SJCRH30 (cell line): ENCODE data around the gene ASIC4. TPM values are rescaled to one million over a fixed set of nuclear protein-coding genes. Genes with fewer than 3 reads are reported as not detected.

Experiments used
- DNase-seq, 2 experiments: peaks; one replicate each; pipeline ENCODE4 v3.0.0-alpha.2; 2015 to 2020
- H3K27ac ChIP-seq: fragments of 250-450 bp; sonication (Bioruptor Pico); 2 replicates; pipeline ENCODE4 v1.5.1; 2020; ENCODE audit warnings: mild to moderate bottlenecking, moderate library complexity
- H3K27me3 ChIP-seq: fragments of 250-450 bp; sonication (Bioruptor Pico); 2 replicates; pipeline ENCODE4 v1.5.1; 2020; ENCODE audit warnings: mild to moderate bottlenecking, moderate library complexity
- H3K36me3 ChIP-seq: fragments of 250-450 bp; sonication (Bioruptor Pico); 2 replicates; pipeline ENCODE4 v1.5.1; 2020; ENCODE audit warnings: mild to moderate bottlenecking, moderate library complexity
- H3K4me1 ChIP-seq: fragments of 250-450 bp; sonication (Bioruptor Pico); 2 replicates; pipeline ENCODE4 v1.5.1; 2020; ENCODE audit warnings: mild to moderate bottlenecking, moderate library complexity
- H3K4me3 ChIP-seq: fragments of 250-450 bp; sonication (Bioruptor Pico); 2 replicates; pipeline ENCODE4 v1.5.1; 2020; ENCODE audit warnings: mild to moderate bottlenecking, moderate library complexity
- H3K9me3 ChIP-seq: fragments of 250-450 bp; sonication (Bioruptor Pico); replicated peaks from 2 replicates; pipeline ENCODE4 v1.5.1; 2020; ENCODE audit warnings: mild to moderate bottlenecking, moderate library complexity
- total RNA-seq: library from RNA; depleted of rRNA; stranded (reverse); fragments of >200 nt; shearing (Covaris generic); gene quantifications from 2 replicates; pipeline ENCODE4 v1.2.3, GENCODE V29; 2014

Gene ASIC4
- total RNA-seq, 1 experiment from 2014 or later, result 0.67 TPM

GRCh38 chr2:219551441-219552381, 37.4 kb downstream of the ASIC4 start:
- Histone ChIP-seq H3K4me1 (peaks cover 6% of the 10 kb centered on the region; the same call in 1 of the 2 replicates), H3K27ac (peak overlapping the region; percentile 41; the same call in 1 of the 2 replicates), H3K4me3 (peak overlapping the region; percentile 72), H3K9me3 (no peaks in the 10 kb centered on the region), H3K27me3 (no peaks in the 10 kb centered on the region), H3K36me3 (no peaks in the 10 kb centered on the region)
- DNase-seq, result no peak

- Histone ChIP-seq H3K27ac (peak overlapping the region; percentile 41; the same call in 1 of the 2 replicates), H3K36me3 (no peaks in the 10 kb centered on the region), H3K4me1 (peaks cover 6% of the 10 kb centered on the region; the same call in 1 of the 2 replicates), H3K9me3 (no peaks in the 10 kb centered on the region), H3K4me3 (peak overlapping the region; percentile 72), H3K27me3 (no peaks in the 10 kb centered on the region)
- peak; percentile 89 to 90 for DNase-seq
Observed at GRCh38 chr2:219552382-219553167, 38.3 kb downstream of the ASIC4 start.

GRCh38 chr2:219553168-219553417, 38.8 kb downstream of the ASIC4 start:
- H3K36me3 ChIP-seq, result no peaks in the 10 kb centered on the region
- no peak for DNase-seq
- no peaks in the 10 kb centered on the region for H3K9me3 ChIP-seq
- H3K4me3 ChIP-seq, result peak overlapping the region; percentile 72
- peaks cover 6% of the 10 kb centered on the region; the same call in 1 of the 2 replicates for H3K4me1 ChIP-seq
- H3K27me3 ChIP-seq, result no peaks in the 10 kb centered on the region
- H3K27ac ChIP-seq, result no peak overlapping the region

- Histone ChIP-seq H3K4me3 (no peak overlapping the region), H3K36me3 (no peaks in the 10 kb centered on the region), H3K27me3 (no peaks in the 10 kb centered on the region), H3K27ac (no peak overlapping the region), H3K9me3 (no peaks in the 10 kb centered on the region), H3K4me1 (peaks cover 6% of the 10 kb centered on the region; the same call in 1 of the 2 replicates)
- no peak for DNase-seq
Observed at GRCh38 chr2:219553463-219553963, 39.2 kb downstream of the ASIC4 start.

- H3K4me1 ChIP-seq, result peaks cover 6% of the 10 kb centered on the region; the same call in 1 of the 2 replicates
- no peak overlapping the region for H3K27ac ChIP-seq
- H3K4me3 ChIP-seq, result no peak overlapping the region
- no peaks in the 10 kb centered on the region for H3K27me3 ChIP-seq
- no peaks in the 10 kb centered on the region for H3K36me3 ChIP-seq
- DNase-seq, result no peak
- H3K9me3 ChIP-seq, result no peaks in the 10 kb centered on the region
Observed at GRCh38 chr2:219554350-219554749, 40.1 kb downstream of the ASIC4 start.

- no peaks in the 10 kb centered on the region for H3K36me3 ChIP-seq
- H3K4me1 ChIP-seq, result peaks cover 16% of the 10 kb centered on the region
- H3K27me3 ChIP-seq, result no peaks in the 10 kb centered on the region
- no peak overlapping the region for H3K27ac ChIP-seq
- H3K9me3 ChIP-seq, result no peaks in the 10 kb centered on the region
- H3K4me3 ChIP-seq, result no peak overlapping the region
- no peak for DNase-seq
Observed at GRCh38 chr2:219555956-219556355, 41.7 kb downstream of the ASIC4 start.

- H3K27me3 ChIP-seq, result no peaks in the 10 kb centered on the region
- H3K4me3 ChIP-seq, result no peak overlapping the region
- no peak overlapping the region for H3K27ac ChIP-seq
- peaks cover 19% of the 10 kb centered on the region for H3K4me1 ChIP-seq
- H3K9me3 ChIP-seq, result no peaks in the 10 kb centered on the region
- no peak for DNase-seq
- no peaks in the 10 kb centered on the region for H3K36me3 ChIP-seq
Observed at GRCh38 chr2:219556413-219556812, 42.1 kb downstream of the ASIC4 start.

- Histone ChIP-seq H3K27ac (no peak overlapping the region), H3K27me3 (no peaks in the 10 kb centered on the region), H3K4me3 (no peak overlapping the region), H3K36me3 (no peaks in the 10 kb centered on the region), H3K9me3 (no peaks in the 10 kb centered on the region), H3K4me1 (peaks cover 24% of the 10 kb centered on the region)
- no peak for DNase-seq
Observed at GRCh38 chr2:219557320-219557719, 43.0 kb downstream of the ASIC4 start.

- Histone ChIP-seq H3K4me3 (no peak overlapping the region), H3K27me3 (no peaks in the 10 kb centered on the region), H3K9me3 (no peaks in the 10 kb centered on the region), H3K4me1 (peaks cover 31% of the 10 kb centered on the region), H3K27ac (no peak overlapping the region), H3K36me3 (no peaks in the 10 kb centered on the region)
- no peak for DNase-seq
Observed at GRCh38 chr2:219557791-219558785, 43.8 kb downstream of the ASIC4 start.

GRCh38 chr2:219559156-219559915, 45.1 kb downstream of the ASIC4 start:
- Histone ChIP-seq H3K36me3 (no peaks in the 10 kb centered on the region), H3K27me3 (no peaks in the 10 kb centered on the region), H3K4me3 (no peak overlapping the region), H3K9me3 (no peaks in the 10 kb centered on the region), H3K4me1 (peaks cover 38% of the 10 kb centered on the region), H3K27ac (no peak overlapping the region)
- no peak for DNase-seq

GRCh38 chr2:219560037-219560892, 46.0 kb downstream of the ASIC4 start:
- Histone ChIP-seq H3K27ac (peak overlapping the region; percentile 85), H3K36me3 (no peaks in the 10 kb centered on the region)
- DNase-seq, result peak in 1 of 2 experiments; percentile 43

GRCh38 chr2:219560893-219561178, 46.6 kb downstream of the ASIC4 start:
- no peak for DNase-seq
- no peaks in the 10 kb centered on the region for H3K27me3 ChIP-seq
- no peaks in the 10 kb centered on the region for H3K9me3 ChIP-seq
- peak overlapping the region; percentile 85 for H3K27ac ChIP-seq
- peaks cover 38% of the 10 kb centered on the region for H3K4me1 ChIP-seq
- H3K36me3 ChIP-seq, result no peaks in the 10 kb centered on the region
- H3K4me3 ChIP-seq, result no peak overlapping the region

More at GRCh38 chr2:219560037-219560892, 46.0 kb downstream of the ASIC4 start:
- Histone ChIP-seq H3K4me3 (no peak overlapping the region), H3K4me1 (peaks cover 38% of the 10 kb centered on the region), H3K27me3 (no peaks in the 10 kb centered on the region), H3K9me3 (no peaks in the 10 kb centered on the region)
